ENCODE measurements around the gene AXIN1. TPM values are rescaled to one million over a fixed set of nuclear protein-coding genes. Genes with fewer than 3 reads are reported as not detected.

AXIN1 gene
- total and polyA plus RNA-seq, 9 of the 15 experiments (the other 6 are each of a cell fraction or from before 2014, with no cell fraction given) = 0.42 to 58.0 (median 25.9) TPM

GRCh38 chr16:397135-397661 is 44.7 kb upstream of the AXIN1 start, which contains the start of gene NME4 (continued):
- TF ChIP-seq TSHZ1 (CRISPR knock-in tag; IDR thresholded peaks at IDR 0.05) (no peak), MXD1 (CRISPR knock-in tag; IDR thresholded peaks at IDR 0.05; ENCODE audit: borderline replicate concordance, poor library complexity, severe bottlenecking) (peak; percentile 62), ZNF707 (CRISPR knock-in tag; conservative IDR thresholded peaks at IDR 0.05) (no peak), ZNF740 (CRISPR knock-in tag; IDR thresholded peaks at IDR 0.05) (peak; percentile 70), ZNF740 (tag; IDR thresholded peaks at IDR 0.05) (no peak), RBFOX2 (IDR thresholded peaks at IDR 0.05; ENCODE audit: low read depth, low read length) (peak; percentile 74), ZNF766 (CRISPR knock-in tag; conservative IDR thresholded peaks at IDR 0.05) (0 out of 2 replicates have a peak, but pooled peaks have one; percentile 11), NFXL1 (CRISPR knock-in tag; IDR thresholded peaks at IDR 0.05) (no peak), ZNF395 (CRISPR knock-in tag; IDR thresholded peaks at IDR 0.05) (peak; percentile 75; the same call in 1 of the 2 replicates), KAT2B (IDR thresholded peaks at IDR 0.05; ENCODE audit: low read depth, low read length) (no peak), EP300 (IDR thresholded peaks at IDR 0.05; ENCODE audit: low read length) (no peak), BRD4 (IDR thresholded peaks at IDR 0.05) (0 out of 2 replicates have a peak, but pooled peaks have one; percentile 2), HMGN3 (IDR thresholded peaks at IDR 0.05; ENCODE audit: borderline replicate concordance, extremely low read depth, insufficient read length, low read depth, low read length) (peak; percentile 56), POLR2G (IDR thresholded peaks at IDR 0.05; ENCODE audit: low read depth, low read length) (peak; percentile 80), ZFX (CRISPR knock-in tag; IDR thresholded peaks at IDR 0.05) (peak; percentile 57; the same call in 1 of the 2 replicates), SP1 (CRISPR knock-in tag; IDR thresholded peaks at IDR 0.05) (no peak), FOXM1 (IDR thresholded peaks at IDR 0.05; ENCODE audit: low read depth) (no peak), FOXM1 (CRISPR knock-in tag; IDR thresholded peaks at IDR 0.05; ENCODE audit: low read depth) (no peak), UBTF (IDR thresholded peaks at IDR 0.05; ENCODE audit: borderline replicate concordance in 1 of 2, low read depth in 2 of 2, low read length in 2 of 2) (peak; percentile 84 to 85; a peak in 2 of 4 replicates)

Data from K562 (cell line).